Fibroblast of mammary gland (primary cell): ENCODE data around the gene ATP2C1.

Experiments
- DNase-seq: peaks from one replicate; pipeline ENCODE4 v3.0.0-alpha.2; 2010; ENCODE audit warnings: low read depth
- H3K4me3 ChIP-seq: 2 replicates; pipeline ENCODE4 v1.5.1; 2011; ENCODE audit warnings: low read depth, mild to moderate bottlenecking, low read length, moderate library complexity; ENCODE audit not compliant: control insufficient read depth
- TF ChIP-seq, protein P1 (sequence below): conservative IDR thresholded peaks from 2 replicates; pipeline ENCODE4 v1.5.1; 2011; ENCODE audit warnings: low read depth, low read length, inconsistent platforms; ENCODE audit not compliant: control insufficient read depth, insufficient read depth

Gene ATP2C1

DNA sequence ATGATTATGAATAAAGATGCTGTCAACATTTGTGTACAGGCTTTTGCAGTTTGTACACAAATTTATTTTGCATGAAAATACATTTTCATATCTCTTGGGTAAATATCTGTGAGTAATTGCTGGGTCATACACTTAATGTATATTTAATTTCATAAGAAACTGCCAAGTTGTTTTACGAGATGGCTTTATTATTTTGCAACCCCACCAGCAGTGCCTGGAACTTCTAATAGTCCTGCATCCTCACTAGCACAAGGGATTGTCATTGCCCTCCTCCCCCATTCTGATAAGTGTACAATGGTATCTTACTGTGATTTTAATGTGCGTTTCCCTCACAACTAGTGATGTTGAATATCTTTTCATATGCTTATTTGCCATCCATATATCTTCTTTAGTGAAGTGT, 87.6 kb downstream of the ATP2C1 start:
- H3K4me3 ChIP-seq, result no peak overlapping the region
- TF ChIP-seq, protein P1, sequence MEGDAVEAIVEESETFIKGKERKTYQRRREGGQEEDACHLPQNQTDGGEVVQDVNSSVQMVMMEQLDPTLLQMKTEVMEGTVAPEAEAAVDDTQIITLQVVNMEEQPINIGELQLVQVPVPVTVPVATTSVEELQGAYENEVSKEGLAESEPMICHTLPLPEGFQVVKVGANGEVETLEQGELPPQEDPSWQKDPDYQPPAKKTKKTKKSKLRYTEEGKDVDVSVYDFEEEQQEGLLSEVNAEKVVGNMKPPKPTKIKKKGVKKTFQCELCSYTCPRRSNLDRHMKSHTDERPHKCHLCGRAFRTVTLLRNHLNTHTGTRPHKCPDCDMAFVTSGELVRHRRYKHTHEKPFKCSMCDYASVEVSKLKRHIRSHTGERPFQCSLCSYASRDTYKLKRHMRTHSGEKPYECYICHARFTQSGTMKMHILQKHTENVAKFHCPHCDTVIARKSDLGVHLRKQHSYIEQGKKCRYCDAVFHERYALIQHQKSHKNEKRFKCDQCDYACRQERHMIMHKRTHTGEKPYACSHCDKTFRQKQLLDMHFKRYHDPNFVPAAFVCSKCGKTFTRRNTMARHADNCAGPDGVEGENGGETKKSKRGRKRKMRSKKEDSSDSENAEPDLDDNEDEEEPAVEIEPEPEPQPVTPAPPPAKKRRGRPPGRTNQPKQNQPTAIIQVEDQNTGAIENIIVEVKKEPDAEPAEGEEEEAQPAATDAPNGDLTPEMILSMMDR, result no peak
- no peak for DNase-seq

DNA sequence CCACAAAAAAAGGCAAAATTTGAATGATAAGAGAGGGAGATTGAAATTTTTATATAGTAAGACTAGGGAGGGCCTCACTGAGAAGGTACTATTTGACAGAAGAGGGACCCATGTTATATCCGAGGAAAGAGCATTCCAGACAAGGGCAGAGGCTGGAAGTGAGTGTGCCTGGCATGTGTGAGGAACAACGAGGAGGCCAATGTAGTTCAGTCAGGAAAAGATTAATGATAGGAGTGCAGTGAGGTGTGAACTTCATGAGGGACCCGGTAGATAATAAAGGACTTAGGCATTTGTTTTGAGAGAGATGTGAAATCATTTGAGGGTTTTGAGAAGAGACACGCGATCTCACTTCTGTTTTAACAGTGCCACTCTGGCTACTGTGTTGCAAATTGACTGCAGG, 96.4 kb downstream of the ATP2C1 start:
- no peak for DNase-seq
- TF ChIP-seq, protein P1, result no peak
- no peak overlapping the region for H3K4me3 ChIP-seq

DNA sequence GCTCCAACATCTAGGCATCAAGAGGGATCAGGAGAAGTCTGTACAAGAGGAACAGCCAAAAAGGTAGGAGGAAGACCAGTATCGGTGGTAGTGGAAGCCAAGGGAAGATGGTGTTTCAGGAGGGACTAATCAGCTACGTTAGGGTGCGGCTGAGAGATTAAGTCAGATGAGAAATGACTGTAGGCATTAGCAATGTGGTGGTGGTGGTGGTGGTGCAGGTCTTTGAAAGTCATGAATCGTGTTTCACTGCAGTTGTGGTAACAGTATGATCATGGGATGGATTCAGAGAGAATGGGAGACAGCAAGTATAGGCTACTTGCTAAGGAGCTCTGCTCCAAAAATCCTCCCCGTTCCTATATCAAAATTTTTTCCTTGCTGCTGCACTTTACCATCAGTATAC, 97.2 kb downstream of the ATP2C1 start:
- TF ChIP-seq, protein P1, result no peak
- no peak overlapping the region for H3K4me3 ChIP-seq
- DNase-seq, result no peak

DNA sequence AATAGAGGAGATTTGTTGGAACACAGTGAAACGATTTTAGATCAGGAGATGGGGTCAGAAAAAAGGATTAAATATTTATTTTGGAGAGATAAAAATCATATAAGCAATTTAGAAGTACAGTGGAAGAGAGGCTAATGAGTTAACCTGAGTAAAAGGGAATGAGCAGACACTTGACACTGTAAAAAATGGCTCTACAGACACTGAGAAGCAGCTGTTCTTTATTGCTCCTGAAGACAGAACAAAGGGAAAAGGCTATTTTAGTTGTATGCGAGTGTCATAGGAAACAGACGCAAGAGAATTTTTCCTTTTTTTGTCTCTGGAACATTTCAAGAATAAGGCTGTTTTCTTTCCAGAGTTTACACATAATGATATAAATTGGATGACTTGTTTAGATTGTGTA, 98.5 kb downstream of the ATP2C1 start:
- TF ChIP-seq, protein P1, result no peak

DNA sequence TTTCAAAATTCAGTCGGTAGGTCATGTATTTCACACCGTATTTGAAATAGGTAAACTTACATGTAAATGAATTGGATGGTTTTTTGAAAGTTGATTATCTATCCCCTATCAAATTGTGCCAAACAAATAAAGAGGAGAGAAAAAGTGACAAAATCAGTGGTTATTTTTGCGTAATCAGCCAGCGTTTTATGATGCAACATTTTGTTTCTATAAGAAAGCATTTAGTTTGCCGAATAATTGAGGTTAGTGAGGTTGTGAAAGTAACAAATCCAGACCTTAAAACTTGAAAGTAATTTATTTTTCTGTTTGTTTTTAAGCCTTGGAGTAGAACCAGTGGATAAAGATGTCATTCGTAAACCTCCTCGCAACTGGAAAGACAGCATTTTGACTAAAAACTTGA, 103.4 kb downstream of the ATP2C1 start:
- H3K4me3 ChIP-seq, result no peak overlapping the region
- TF ChIP-seq, protein P1, result no peak
- peak; percentile 45 for DNase-seq

More for the DNA sequence above, 98.5 kb downstream of the ATP2C1 start:
- no peak overlapping the region for H3K4me3 ChIP-seq
- no peak for DNase-seq

DNA sequence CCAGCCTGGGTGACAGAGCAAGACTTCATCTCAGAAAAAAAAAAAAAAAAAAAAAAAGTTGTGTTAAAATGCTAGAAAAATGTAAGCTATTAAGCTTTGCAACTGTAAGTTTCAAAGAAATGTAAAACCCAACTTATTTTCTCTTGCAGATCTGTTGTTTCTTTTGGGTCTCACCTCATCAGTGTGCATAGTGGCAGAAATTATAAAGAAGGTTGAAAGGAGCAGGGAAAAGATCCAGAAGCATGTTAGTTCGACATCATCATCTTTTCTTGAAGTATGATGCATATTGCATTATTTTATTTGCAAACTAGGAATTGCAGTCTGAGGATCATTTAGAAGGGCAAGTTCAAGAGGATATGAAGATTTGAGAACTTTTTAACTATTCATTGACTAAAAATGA, 107.2 kb downstream of the ATP2C1 start:
- H3K4me3 ChIP-seq, result no peak overlapping the region
- no peak for DNase-seq
- TF ChIP-seq, protein P1, result no peak

DNA sequence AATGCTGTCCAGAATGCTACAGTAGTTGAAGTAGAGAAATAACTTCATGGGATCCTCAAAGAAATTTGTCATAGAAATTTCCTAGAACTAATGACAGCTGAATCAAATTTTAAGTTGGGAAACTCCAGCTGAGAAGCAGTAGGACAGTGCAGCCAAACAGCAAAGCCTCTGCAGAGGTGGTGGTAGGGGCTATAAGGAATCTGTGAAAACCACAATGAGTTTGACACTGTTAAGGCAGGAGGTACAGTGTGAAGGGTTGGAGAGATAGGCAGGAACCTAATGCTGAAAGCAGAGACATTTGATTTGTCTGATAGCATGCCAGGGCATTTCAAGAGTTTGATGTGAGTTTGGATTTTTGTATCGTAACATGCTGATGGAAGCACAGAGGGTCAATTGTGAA, 110.7 kb downstream of the ATP2C1 start:
- TF ChIP-seq, protein P1, result no peak
- DNase-seq, result no peak
- no peak overlapping the region for H3K4me3 ChIP-seq
